H9 (cell line): ENCODE results near the gene ZNHIT1. TPM values are rescaled to one million over a fixed set of nuclear protein-coding genes. Genes with fewer than 3 reads are reported as not detected.

ENCODE experiments used
- DNase-seq: peaks from one replicate; pipeline ENCODE4 v3.0.0-alpha.2; 2017
- H2AFZ ChIP-seq: one replicate; pipeline ENCODE4 v1.6.1; 2013; ENCODE audit warnings: mild to moderate bottlenecking, low read length, control low read depth, moderate library complexity
- H2AK5ac ChIP-seq: 2 replicates; pipeline ENCODE4 v1.6.1; 2013; ENCODE audit warnings: low read length, control low read depth, mixed read lengths; ENCODE audit not compliant: insufficient read length
- H2BK120ac ChIP-seq: one replicate; pipeline ENCODE4 v1.6.1; 2013; ENCODE audit warnings: low read depth, mild to moderate bottlenecking, low read length, control low read depth, inconsistent platforms; ENCODE audit not compliant: poor library complexity, severe bottlenecking
- H2BK12ac ChIP-seq: 2 replicates; pipeline ENCODE4 v1.6.1; 2013; ENCODE audit warnings: low read length, control low read depth, mixed read lengths, low read depth; ENCODE audit not compliant: insufficient read length
- H2BK15ac ChIP-seq: 2 replicates; pipeline ENCODE4 v1.6.1; 2013; ENCODE audit warnings: low read depth, low read length, control low read depth
- H2BK20ac ChIP-seq: one replicate; pipeline ENCODE4 v1.6.1; 2013; ENCODE audit warnings: low read depth, mild to moderate bottlenecking, low read length, control low read depth, inconsistent platforms; ENCODE audit not compliant: poor library complexity, severe bottlenecking
- H2BK5ac ChIP-seq: 2 replicates; pipeline ENCODE4 v1.6.1; 2013; ENCODE audit warnings: low read length, control low read depth, mixed read lengths; ENCODE audit not compliant: insufficient read length
- H3K14ac ChIP-seq: 2 replicates; pipeline ENCODE4 v1.6.1; 2013; ENCODE audit warnings: low read length, control low read depth; ENCODE audit not compliant: insufficient read depth
- H3K18ac ChIP-seq: 2 replicates; pipeline ENCODE4 v1.6.1; 2013; ENCODE audit warnings: low read depth, mild to moderate bottlenecking, mixed read lengths, low read length, control low read depth; ENCODE audit not compliant: insufficient read length
- H3K23ac ChIP-seq: 2 replicates; pipeline ENCODE4 v1.6.1; 2013; ENCODE audit warnings: low read length, control low read depth, mixed read lengths, low read depth; ENCODE audit not compliant: insufficient read length
- H3K23me2 ChIP-seq: 2 replicates; pipeline ENCODE4 v1.6.1; 2013; ENCODE audit warnings: low read depth, mild to moderate bottlenecking, mixed read lengths, low read length, control low read depth; ENCODE audit not compliant: insufficient read length, poor library complexity, severe bottlenecking
- H3K27ac ChIP-seq: 2 replicates; pipeline ENCODE4 v1.5.1; 2013; ENCODE audit warnings: low read length, control low read depth, mixed read lengths, low read depth; ENCODE audit not compliant: insufficient read length
- H3K27me3 ChIP-seq: 2 replicates; pipeline ENCODE4 v1.6.1; 2013; ENCODE audit warnings: low read length, control low read depth, inconsistent platforms; ENCODE audit not compliant: insufficient read depth
- H3K4ac ChIP-seq: 2 replicates; pipeline ENCODE4 v1.6.1; 2013; ENCODE audit warnings: low read depth, mild to moderate bottlenecking, control low read depth, inconsistent platforms, low read length, moderate library complexity
- H3K4me1 ChIP-seq: 2 replicates; pipeline ENCODE4 v1.6.1; 2013; ENCODE audit warnings: low read length, control low read depth, inconsistent platforms; ENCODE audit not compliant: insufficient read depth
- H3K4me2 ChIP-seq: 2 replicates; pipeline ENCODE4 v1.6.1; 2013; ENCODE audit warnings: low read length, control low read depth, mixed read lengths; ENCODE audit not compliant: insufficient read length, insufficient read depth
- H3K56ac ChIP-seq: 2 replicates; pipeline ENCODE4 v1.6.1; 2013; ENCODE audit warnings: low read depth, mild to moderate bottlenecking, mixed read lengths, low read length, control low read depth; ENCODE audit not compliant: insufficient read length
- H3K79me1 ChIP-seq: 2 replicates; pipeline ENCODE4 v1.6.1; 2013; ENCODE audit warnings: low read depth, mild to moderate bottlenecking, moderate library complexity, low read length, control low read depth, inconsistent platforms; ENCODE audit not compliant: insufficient read depth, poor library complexity, severe bottlenecking
- H3K79me2 ChIP-seq: 2 replicates; pipeline ENCODE4 v1.6.1; 2013; ENCODE audit warnings: low read length, control low read depth, inconsistent platforms; ENCODE audit not compliant: insufficient read depth
- H3K9ac ChIP-seq: 2 replicates; pipeline ENCODE4 v1.6.1; 2013; ENCODE audit warnings: low read length, control low read depth, mixed read lengths; ENCODE audit not compliant: insufficient read length; ENCODE audit errors: extremely low read depth
- H3K9me3 ChIP-seq: one replicate; pipeline ENCODE4 v1.6.1; 2013; ENCODE audit warnings: low read depth, low read length, inconsistent platforms; ENCODE audit not compliant: control insufficient read depth
- H3T11ph ChIP-seq: one replicate; pipeline ENCODE4 v1.6.1; 2013; ENCODE audit warnings: mild to moderate bottlenecking, low read length, control low read depth, inconsistent platforms
- H4K20me1 ChIP-seq: one replicate; pipeline ENCODE4 v1.6.1; 2013; ENCODE audit not compliant: control insufficient read depth, insufficient read length, insufficient read depth
- H4K5ac ChIP-seq: 2 replicates; pipeline ENCODE4 v1.6.1; 2013; ENCODE audit warnings: low read depth, mild to moderate bottlenecking, mixed read lengths, low read length, control low read depth; ENCODE audit not compliant: insufficient read length
- H4K8ac ChIP-seq: replicated peaks from 2 replicates; pipeline ENCODE4 v1.6.1; 2013; ENCODE audit warnings: low read length, control low read depth, mixed read lengths, low read depth; ENCODE audit not compliant: insufficient read length
- H4K91ac ChIP-seq: 2 replicates; pipeline ENCODE4 v1.6.1; 2013; ENCODE audit warnings: low read depth, mild to moderate bottlenecking, moderate library complexity, mixed read lengths, low read length, control low read depth; ENCODE audit not compliant: insufficient read length
- H3K27ac Mint-ChIP-seq, 3 experiments: 2 replicates in 2 of 3; 3 replicates in 1 of 3; pipeline ENCODE4 v1.8.0; 2020 to 2021; ENCODE audit warnings: mixed read lengths in 3 of 3, mild to moderate bottlenecking in 1 of 3, moderate library complexity in 1 of 3
- H3K27me3 Mint-ChIP-seq: 2 replicates; pipeline ENCODE4 v1.8.0; 2021; ENCODE audit warnings: low read depth, mild to moderate bottlenecking, moderate library complexity, mixed read lengths
- H3K36me3 Mint-ChIP-seq, 3 experiments: 2 replicates in 2 of 3; 3 replicates in 1 of 3; pipeline ENCODE4 v1.8.0; 2020 to 2021; ENCODE audit warnings: low read depth in 3 of 3, mixed read lengths in 3 of 3; ENCODE audit not compliant: insufficient read depth in 1 of 3
- H3K4me1 Mint-ChIP-seq, 2 experiments: 2 replicates each; pipeline ENCODE4 v1.8.0; 2020; ENCODE audit warnings: mixed read lengths in 2 of 2
- H3K4me3 Mint-ChIP-seq, 2 experiments: 2 replicates in 1 of 2; 3 replicates in 1 of 2; pipeline ENCODE4 v1.8.0; 2020 to 2021; ENCODE audit warnings: mild to moderate bottlenecking in 2 of 2, mixed read lengths in 2 of 2, moderate library complexity in 1 of 2
- H3K9me3 Mint-ChIP-seq, 2 experiments: 2 replicates in 1 of 2; 3 replicates in 1 of 2; pipeline ENCODE4 v1.8.0; 2020; ENCODE audit warnings: mild to moderate bottlenecking in 2 of 2, mixed read lengths in 2 of 2, moderate library complexity in 1 of 2
- CTCF ChIP-seq: fragments of 200-600 bp; sonication (generic); conservative IDR thresholded peaks from 3 replicates; pipeline ENCODE4 v1.8.0; 2021; ENCODE audit warnings: antibody characterized with exemption, mild to moderate bottlenecking
- WGBS: extraction: QIAGEN DNeasy Blood & Tissue Kit; methylation state at CpG from one replicate; pipeline ENCODE4 v1.1.7; 2013; ENCODE audit warnings: missing lambda C conversion rate, low lambda C conversion rate, mixed read lengths; ENCODE audit not compliant: insufficient read length; ENCODE audit errors: extremely low coverage; 5-methylcytosine and 5-hydroxymethylcytosine counted together
- total RNA-seq: library from RNA; stranded (reverse); gene quantifications from 2 replicates; pipeline ENCODE4 v1.2.1, GENCODE V29; 2021

Gene ZNHIT1
- total RNA-seq, 1 experiment from 2014 or later: 52.7 TPM

GRCh38 chr7:101225650-101226049 lies 7.7 kb downstream of the ZNHIT1 start:
- H3K4me2 ChIP-seq: no peak overlapping the region
- H2AK5ac ChIP-seq: no peak overlapping the region
- no peak overlapping the region for H3K14ac ChIP-seq
- H3K4ac ChIP-seq: no peak overlapping the region
- no peaks in the 10 kb centered on the region; the same call in 1 of the 2 replicates for H3K4me1 ChIP-seq
- H3K27ac ChIP-seq: no peak overlapping the region
- H2BK20ac ChIP-seq: no peak overlapping the region
- H3K27me3 ChIP-seq: no peaks in the 10 kb centered on the region
- no peak overlapping the region for H3K18ac ChIP-seq
- no peak overlapping the region for H2BK15ac ChIP-seq
- no peaks in the 10 kb centered on the region for H3K27me3 Mint-ChIP-seq
- no peak overlapping the region for H4K8ac ChIP-seq
- no peak for TF ChIP-seq CTCF
- no peak overlapping the region for H3K4me3 Mint-ChIP-seq
- no peak overlapping the region for H3K23ac ChIP-seq
- H2BK12ac ChIP-seq: no peak overlapping the region
- no CpG with 5 or more reads among the region's 6 CpGs for WGBS
- H3K9me3 ChIP-seq: no peaks in the 10 kb centered on the region
- no peak for DNase-seq
- no peak overlapping the region for H3K27ac Mint-ChIP-seq
- H2BK120ac ChIP-seq: no peak overlapping the region
- H3K79me2 ChIP-seq: no peaks in the 10 kb centered on the region
- no peak overlapping the region for H3K56ac ChIP-seq
- no peak overlapping the region for H3T11ph ChIP-seq
- no peaks in the 10 kb centered on the region for H3K79me1 ChIP-seq
- no peak overlapping the region for H4K91ac ChIP-seq
- no peak overlapping the region for H3K9ac ChIP-seq
- H3K4me1 Mint-ChIP-seq: peaks cover 9 to 11% of the 10 kb centered on the region in 2 experiments
- H3K36me3 Mint-ChIP-seq: peaks cover 26 to 51% (median 27%) of the 10 kb centered on the region in 3 experiments
- H3K9me3 Mint-ChIP-seq: no peaks in the 10 kb centered on the region
- no peak overlapping the region for H2BK5ac ChIP-seq
- H4K5ac ChIP-seq: no peak overlapping the region
- no peaks in the 10 kb centered on the region for H3K23me2 ChIP-seq
- H4K20me1 ChIP-seq: no peaks in the 10 kb centered on the region
- H2AFZ ChIP-seq: no peak overlapping the region
